ENCODE data around the gene PLEKHN1. TPM values are rescaled to one million over a fixed set of nuclear protein-coding genes. Genes with fewer than 3 reads are reported as not detected.
"Not testable (repeated sequence)": the region's sequence is repeated elsewhere in the genome, so short reads cannot be mapped to it uniquely, and the experiment has no call there.

Gene PLEKHN1
- polyA plus RNA-seq, 1 donor = 0.49 TPM

- H3K27me3 ChIP-seq (ENCODE audit: control insufficient read depth, insufficient read depth, low read length) = peaks cover 12% of the 10 kb centered on the region
Measured at GRCh38 chr1:1004780-1005697, 38.8 kb downstream of the PLEKHN1 start.

GRCh38 chr1:1005774-1006304, 39.6 kb downstream of the PLEKHN1 start:
- peaks cover 38% of the 10 kb centered on the region for H3K4me1 ChIP-seq (ENCODE audit: control insufficient read depth, insufficient read depth, low read length)
- peak overlapping the region; percentile 36 for H3K4me3 ChIP-seq (ENCODE audit: low read length)
- H3K27me3 ChIP-seq (ENCODE audit: control insufficient read depth, insufficient read depth, low read length) = peaks cover 6% of the 10 kb centered on the region
- no peaks in the 10 kb centered on the region for H3K36me3 ChIP-seq (ENCODE audit: control insufficient read depth, insufficient read depth, low read length)
- H3K9me3 ChIP-seq (ENCODE audit: control insufficient read depth, low read depth, low read length) = peaks cover 9% of the 10 kb centered on the region
- WGBS (ENCODE audit: insufficient coverage, low lambda C conversion rate) = no CpG with 5 or more reads among the region's 23 CpGs
- peak overlapping the region; percentile 93 for H3K27ac ChIP-seq (ENCODE audit: low read length)
- DNase-seq = no peak

More at GRCh38 chr1:1004780-1005697, 38.8 kb downstream of the PLEKHN1 start:
- H3K4me3 ChIP-seq (ENCODE audit: low read length) = no peak overlapping the region
- no peaks in the 10 kb centered on the region for H3K36me3 ChIP-seq (ENCODE audit: control insufficient read depth, insufficient read depth, low read length)
- DNase-seq = peak; percentile 53 to 71
- peak overlapping the region; percentile 93 for H3K27ac ChIP-seq (ENCODE audit: low read length)
- peaks cover 11% of the 10 kb centered on the region for H3K9me3 ChIP-seq (ENCODE audit: control insufficient read depth, low read depth, low read length)
- no CpG with 5 or more reads among the region's 21 CpGs for WGBS (ENCODE audit: insufficient coverage, low lambda C conversion rate)
- H3K4me1 ChIP-seq (ENCODE audit: control insufficient read depth, insufficient read depth, low read length) = peaks cover 43% of the 10 kb centered on the region

DNA sequence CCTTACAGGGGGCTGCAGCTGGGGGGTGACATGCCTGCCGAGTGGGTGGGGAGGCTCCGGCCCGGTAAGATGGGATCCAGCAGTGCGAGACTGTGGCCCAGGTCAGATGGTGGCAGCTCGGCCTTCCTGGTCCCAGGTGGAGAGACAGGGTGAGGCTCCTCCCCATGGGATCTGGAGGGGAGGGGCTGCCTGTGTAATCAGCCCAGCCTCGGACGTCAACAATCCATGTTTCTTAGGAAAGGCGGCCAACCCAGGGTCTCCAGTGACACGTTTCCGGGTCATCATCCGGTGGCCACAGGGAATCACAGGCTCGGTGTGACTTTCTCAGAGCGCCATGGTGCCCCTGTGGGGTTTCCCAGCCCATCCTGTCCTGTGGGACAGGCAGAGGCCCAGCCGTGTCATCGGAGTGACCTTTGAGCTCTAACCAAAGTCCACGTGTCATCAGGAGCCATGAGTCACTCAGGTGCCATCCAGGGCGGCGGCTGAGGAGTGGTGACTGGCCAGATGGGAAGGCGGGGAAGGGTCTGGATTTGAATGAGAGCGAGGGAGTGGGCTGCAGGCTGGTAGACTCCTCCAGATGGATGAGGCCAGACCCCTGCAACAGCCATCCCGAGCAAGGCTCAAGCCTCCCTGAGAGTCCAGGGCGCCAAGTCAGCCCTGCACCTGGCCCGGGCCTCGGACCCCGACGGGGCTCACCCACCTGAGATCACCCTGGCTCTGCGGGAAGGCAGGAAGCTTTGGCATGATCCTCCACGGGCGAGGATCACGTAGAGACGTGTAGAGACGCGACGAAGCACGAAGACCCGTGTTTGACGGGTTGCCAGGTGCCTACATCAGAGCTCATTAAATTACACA, 40.2 kb downstream of the PLEKHN1 start:
- Histone ChIP-seq H3K4me3 (ENCODE audit: low read length) (peak overlapping the region; percentile 36), H3K36me3 (ENCODE audit: control insufficient read depth, insufficient read depth, low read length) (no peaks in the 10 kb centered on the region), H3K4me1 (ENCODE audit: control insufficient read depth, insufficient read depth, low read length) (peaks cover 33% of the 10 kb centered on the region), H3K27me3 (ENCODE audit: control insufficient read depth, insufficient read depth, low read length) (no peaks in the 10 kb centered on the region), H3K27ac (ENCODE audit: low read length) (peak overlapping the region; percentile 93), H3K9me3 (ENCODE audit: control insufficient read depth, low read depth, low read length) (peaks cover 6% of the 10 kb centered on the region)
- no CpG with 5 or more reads among the region's 37 CpGs for WGBS (ENCODE audit: insufficient coverage, low lambda C conversion rate)
- peak; percentile 96 to 98 for DNase-seq

GRCh38 chr1:1010131-1010530, 43.8 kb downstream of the PLEKHN1 start:
- not testable (repeated sequence) for DNase-seq
- no CpG with 5 or more reads among the region's 8 CpGs for WGBS (ENCODE audit: insufficient coverage, low lambda C conversion rate)

DNA sequence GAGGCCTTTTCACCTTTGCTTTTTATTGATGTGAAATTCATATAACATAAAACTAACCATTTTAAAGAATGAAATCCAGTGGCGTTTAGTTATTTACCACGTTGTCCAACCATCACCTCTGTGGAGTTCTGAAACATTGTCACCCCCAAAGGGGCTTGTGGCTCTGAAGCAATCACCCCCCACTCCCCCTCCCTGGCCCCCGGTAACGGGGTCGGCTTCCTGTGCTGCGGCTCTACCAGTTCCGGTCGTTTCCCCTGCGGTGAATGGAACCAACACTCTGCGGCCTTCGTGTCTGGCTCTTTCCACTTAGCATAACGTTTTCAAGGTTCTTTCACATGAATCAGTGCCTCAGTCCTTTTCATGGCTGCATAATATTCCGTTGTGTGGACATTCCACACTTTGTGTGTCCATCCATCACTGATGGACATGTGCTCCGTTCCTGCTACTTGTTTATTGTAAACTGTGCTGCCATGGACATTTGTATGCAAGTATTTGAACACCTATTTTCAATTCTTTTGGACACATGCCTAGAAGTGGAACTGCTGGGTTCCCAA, 45.2 kb downstream of the PLEKHN1 start:
- H3K9me3 ChIP-seq (ENCODE audit: control insufficient read depth, low read depth, low read length) = peaks cover 11% of the 10 kb centered on the region
- no peaks in the 10 kb centered on the region for H3K36me3 ChIP-seq (ENCODE audit: control insufficient read depth, insufficient read depth, low read length)
- no peak for DNase-seq
- no peak overlapping the region for H3K4me3 ChIP-seq (ENCODE audit: low read length)
- WGBS (ENCODE audit: insufficient coverage, low lambda C conversion rate) = 100% methylated on average over 1 of the region's 14 CpGs
- H3K27me3 ChIP-seq (ENCODE audit: control insufficient read depth, insufficient read depth, low read length) = no peaks in the 10 kb centered on the region
- peaks cover 12% of the 10 kb centered on the region for H3K4me1 ChIP-seq (ENCODE audit: control insufficient read depth, insufficient read depth, low read length)
- H3K27ac ChIP-seq (ENCODE audit: low read length) = no peak overlapping the region

More at GRCh38 chr1:1010131-1010530, 43.8 kb downstream of the PLEKHN1 start:
- not testable (repeated sequence) for H3K36me3 ChIP-seq (ENCODE audit: control insufficient read depth, insufficient read depth, low read length); H3K4me3 ChIP-seq (ENCODE audit: low read length); H3K27me3 ChIP-seq (ENCODE audit: control insufficient read depth, insufficient read depth, low read length); H3K27ac ChIP-seq (ENCODE audit: low read length)
- Histone ChIP-seq H3K4me1 (ENCODE audit: control insufficient read depth, insufficient read depth, low read length) (peaks cover 25% of the 10 kb centered on the region), H3K9me3 (ENCODE audit: control insufficient read depth, low read depth, low read length) (peaks cover 11% of the 10 kb centered on the region)

GRCh38 chr1:1012736-1013104, 46.4 kb downstream of the PLEKHN1 start:
- H3K9me3 ChIP-seq (ENCODE audit: control insufficient read depth, low read depth, low read length); H3K4me1 ChIP-seq (ENCODE audit: control insufficient read depth, insufficient read depth, low read length); DNase-seq; H3K27me3 ChIP-seq (ENCODE audit: control insufficient read depth, insufficient read depth, low read length); H3K36me3 ChIP-seq (ENCODE audit: control insufficient read depth, insufficient read depth, low read length): not testable (repeated sequence)
- H3K4me3 ChIP-seq (ENCODE audit: low read length) = peak overlapping the region; percentile 71
- 30% methylated on average over 2 of the region's 13 CpGs for WGBS (ENCODE audit: insufficient coverage, low lambda C conversion rate)
- H3K27ac ChIP-seq (ENCODE audit: low read length) = peak overlapping the region; percentile 89

DNA sequence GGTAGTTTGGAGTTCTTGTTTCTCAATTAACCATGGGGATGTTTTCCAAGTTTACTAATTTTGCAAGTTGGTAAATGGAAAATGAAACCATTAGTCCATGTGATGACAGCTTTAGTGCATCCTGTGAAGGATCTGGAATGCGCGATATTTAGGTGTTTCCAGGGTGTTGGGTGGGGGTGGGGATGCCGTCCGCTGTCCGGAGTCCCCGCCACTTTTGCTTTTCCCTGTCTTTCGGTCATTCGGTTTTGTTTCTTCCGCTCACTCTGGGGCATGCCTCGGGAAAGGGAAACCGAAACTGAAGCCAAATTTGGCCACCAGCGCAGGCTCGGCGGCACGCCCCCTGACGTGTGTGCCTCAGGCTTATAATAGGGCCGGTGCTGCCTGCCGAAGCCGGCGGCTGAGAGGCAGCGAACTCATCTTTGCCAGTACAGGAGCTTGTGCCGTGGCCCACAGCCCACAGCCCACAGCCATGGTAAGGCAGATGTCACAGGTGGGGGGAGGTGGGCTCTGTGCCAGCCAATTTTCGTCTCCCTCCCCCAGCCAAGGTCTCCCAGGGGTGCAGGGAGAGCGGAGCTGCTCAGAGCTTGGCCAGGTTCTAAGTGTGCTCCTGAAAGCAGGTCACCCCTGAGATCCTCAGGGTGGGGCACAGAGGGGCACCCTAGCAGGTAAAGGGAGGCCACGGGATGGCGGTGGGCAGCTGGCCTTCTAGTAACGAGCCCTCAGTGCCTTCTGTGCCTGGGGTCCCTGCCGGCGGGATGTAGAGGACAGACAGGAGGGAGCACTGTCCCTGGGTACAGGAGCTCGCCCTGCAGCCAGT, 47.0 kb downstream of the PLEKHN1 start, which contains the start of gene ISG15:
Gene ISG15 (plus strand): TSS at position 393 of the 817 bp plus-strand sequence. CDS start 77 bp downstream, at position 470.
- DNase-seq = peak; percentile 87 to 91
- Histone ChIP-seq H3K36me3 (ENCODE audit: control insufficient read depth, insufficient read depth, low read length) (no peaks in the 10 kb centered on the region), H3K9me3 (ENCODE audit: control insufficient read depth, low read depth, low read length) (peaks cover 8% of the 10 kb centered on the region), H3K27ac (ENCODE audit: low read length) (peak within 1 kb of the TSS; percentile 89), H3K4me3 (ENCODE audit: low read length) (peak within 1 kb of the TSS; percentile 71), H3K27me3 (ENCODE audit: control insufficient read depth, insufficient read depth, low read length) (no peaks in the 10 kb centered on the region), H3K4me1 (ENCODE audit: control insufficient read depth, insufficient read depth, low read length) (peaks cover 7% of the 10 kb centered on the region)
- WGBS (ENCODE audit: insufficient coverage, low lambda C conversion rate) = no CpG with 5 or more reads among the region's 30 CpGs

DNA sequence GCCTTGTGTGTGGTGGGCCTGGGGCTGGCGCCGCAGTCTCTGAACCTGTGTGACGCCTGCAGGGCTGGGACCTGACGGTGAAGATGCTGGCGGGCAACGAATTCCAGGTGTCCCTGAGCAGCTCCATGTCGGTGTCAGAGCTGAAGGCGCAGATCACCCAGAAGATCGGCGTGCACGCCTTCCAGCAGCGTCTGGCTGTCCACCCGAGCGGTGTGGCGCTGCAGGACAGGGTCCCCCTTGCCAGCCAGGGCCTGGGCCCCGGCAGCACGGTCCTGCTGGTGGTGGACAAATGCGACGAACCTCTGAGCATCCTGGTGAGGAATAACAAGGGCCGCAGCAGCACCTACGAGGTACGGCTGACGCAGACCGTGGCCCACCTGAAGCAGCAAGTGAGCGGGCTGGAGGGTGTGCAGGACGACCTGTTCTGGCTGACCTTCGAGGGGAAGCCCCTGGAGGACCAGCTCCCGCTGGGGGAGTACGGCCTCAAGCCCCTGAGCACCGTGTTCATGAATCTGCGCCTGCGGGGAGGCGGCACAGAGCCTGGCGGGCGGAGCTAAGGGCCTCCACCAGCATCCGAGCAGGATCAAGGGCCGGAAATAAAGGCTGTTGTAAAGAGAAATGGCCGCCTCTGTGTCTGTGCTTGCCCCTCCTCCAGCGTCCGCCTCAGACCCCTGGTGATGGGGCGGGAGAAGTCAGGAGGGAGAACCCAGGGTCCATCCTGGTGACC, 47.8 kb downstream of the PLEKHN1 start:
- Histone ChIP-seq H3K9me3 (ENCODE audit: control insufficient read depth, low read depth, low read length) (peaks cover 8% of the 10 kb centered on the region), H3K27ac (ENCODE audit: low read length) (peak overlapping the region; percentile 89), H3K36me3 (ENCODE audit: control insufficient read depth, insufficient read depth, low read length) (no peaks in the 10 kb centered on the region), H3K27me3 (ENCODE audit: control insufficient read depth, insufficient read depth, low read length) (no peaks in the 10 kb centered on the region), H3K4me1 (ENCODE audit: control insufficient read depth, insufficient read depth, low read length) (peaks cover 12% of the 10 kb centered on the region), H3K4me3 (ENCODE audit: low read length) (peak overlapping the region; percentile 71)
- DNase-seq = no peak
- 0% methylated on average over 1 of the region's 41 CpGs for WGBS (ENCODE audit: insufficient coverage, low lambda C conversion rate)
